ENCODE results near the gene LORICRIN. TPM values are rescaled to one million over a fixed set of nuclear protein-coding genes. Genes with fewer than 3 reads are reported as not detected.
A peak's percentile ranks its signal among the peaks of the same experiment; 100 is the strongest.

Gene LORICRIN
- polyA plus RNA-seq, 1 donor (not counting 4 experiments of a cell fraction or from before 2014, with no cell fraction given), result not detected

GRCh38 chr1:153262462-153263157 is 3.1 kb downstream of the LORICRIN start:
- FAIRE-seq (no peak), DNase-seq (ENCODE audit: low read depth, low spot score) (no peak)
- Histone ChIP-seq H3K4me2 (ENCODE audit: control insufficient read depth, extremely low read depth, insufficient read depth, low read depth, low read length) (peak overlapping the region; percentile 86), H3K27me3 (ENCODE audit: control insufficient read depth, extremely low read depth, insufficient read depth, low read length) (peaks cover 58% of the 10 kb centered on the region), H2AFZ (ENCODE audit: control insufficient read depth, low read length) (no peak overlapping the region), H3K4me3 (ENCODE audit: control insufficient read depth in 2 of 3, extremely low read depth in 1 of 3, insufficient read depth in 2 of 3, low read depth in 1 of 3, low read length in 3 of 3) (no peak overlapping the region), H3K79me2 (ENCODE audit: control insufficient read depth, insufficient read depth, low read length) (no peaks in the 10 kb centered on the region), H3K9ac (ENCODE audit: control insufficient read depth, extremely low read depth, insufficient read depth, low read length) (no peak overlapping the region), H3K9me3 (ENCODE audit: control insufficient read depth, low read depth, low read length) (no peaks in the 10 kb centered on the region), H3K9me1 (ENCODE audit: control insufficient read depth, extremely low read depth, insufficient read depth, low read length) (no peaks in the 10 kb centered on the region), H3K27ac (ENCODE audit: control insufficient read depth, insufficient read depth, low read length) (no peak overlapping the region), H4K20me1 (ENCODE audit: control insufficient read depth, extremely low read depth, insufficient read depth, low read length) (no peaks in the 10 kb centered on the region), H3K4me1 (ENCODE audit: control insufficient read depth, extremely low read depth, insufficient read depth, low read length) (peaks cover 5% of the 10 kb centered on the region), H3K36me3 (ENCODE audit: control insufficient read depth in 2 of 2, extremely low read depth in 1 of 2, insufficient read depth in 2 of 2, low read length in 2 of 2) (no peaks in the 10 kb centered on the region)
- dilution Hi-C loops (cut with MboI; ENCODE audit: extremely low pct_ligation_motif_present, low sequenced_read_pairs), result no loop called here
- TF ChIP-seq EZH2 (IDR thresholded peaks at IDR 0.05; ENCODE audit: low read length) (peak; percentile 2), CTCF (optimal IDR thresholded peaks at IDR 0.05 in 1 of 3, IDR thresholded peaks at IDR 0.05 in 1 of 3, conservative IDR thresholded peaks at IDR 0.05 in 1 of 3; ENCODE audit: extremely low read depth in 1 of 3, insufficient read depth in 2 of 3, low read length in 3 of 3) (no peak)

GRCh38 chr1:153265457-153265856 is 6.0 kb downstream of the LORICRIN start:
- H3K9me3 ChIP-seq (ENCODE audit: control insufficient read depth, low read depth, low read length), result no peaks in the 10 kb centered on the region
- H3K4me2 ChIP-seq (ENCODE audit: control insufficient read depth, extremely low read depth, insufficient read depth, low read depth, low read length), result no peak overlapping the region
- no peaks in the 10 kb centered on the region for H3K9me1 ChIP-seq (ENCODE audit: control insufficient read depth, extremely low read depth, insufficient read depth, low read length)
- H3K4me3 ChIP-seq (ENCODE audit: control insufficient read depth in 2 of 3, extremely low read depth in 1 of 3, insufficient read depth in 2 of 3, low read depth in 1 of 3, low read length in 3 of 3), result no peak overlapping the region
- dilution Hi-C loops (cut with MboI; ENCODE audit: extremely low pct_ligation_motif_present, low sequenced_read_pairs), result no loop called here
- H3K27me3 ChIP-seq (ENCODE audit: control insufficient read depth, extremely low read depth, insufficient read depth, low read length), result peaks cover 39% of the 10 kb centered on the region
- FAIRE-seq, result no peak
- peaks cover 5% of the 10 kb centered on the region for H3K4me1 ChIP-seq (ENCODE audit: control insufficient read depth, extremely low read depth, insufficient read depth, low read length)
- H3K36me3 ChIP-seq (ENCODE audit: control insufficient read depth in 2 of 2, extremely low read depth in 1 of 2, insufficient read depth in 2 of 2, low read length in 2 of 2), result no peaks in the 10 kb centered on the region
- no peak for TF ChIP-seq EZH2 (IDR thresholded peaks at IDR 0.05; ENCODE audit: low read length)
- TF ChIP-seq CTCF (optimal IDR thresholded peaks at IDR 0.05 in 1 of 3, IDR thresholded peaks at IDR 0.05 in 1 of 3, conservative IDR thresholded peaks at IDR 0.05 in 1 of 3; ENCODE audit: extremely low read depth in 1 of 3, insufficient read depth in 2 of 3, low read length in 3 of 3), result no peak
- no peak overlapping the region for H3K27ac ChIP-seq (ENCODE audit: control insufficient read depth, insufficient read depth, low read length)
- H4K20me1 ChIP-seq (ENCODE audit: control insufficient read depth, extremely low read depth, insufficient read depth, low read length), result no peaks in the 10 kb centered on the region
- H2AFZ ChIP-seq (ENCODE audit: control insufficient read depth, low read length), result no peak overlapping the region
- H3K9ac ChIP-seq (ENCODE audit: control insufficient read depth, extremely low read depth, insufficient read depth, low read length), result no peak overlapping the region
- no peaks in the 10 kb centered on the region for H3K79me2 ChIP-seq (ENCODE audit: control insufficient read depth, insufficient read depth, low read length)
- DNase-seq (ENCODE audit: low read depth, low spot score), result no peak
